HG02938 (cell line): Measurements from ENCODE around the gene PFDN2.
"Not testable (repeated sequence)": the region's sequence is repeated elsewhere in the genome, so short reads cannot be mapped to it uniquely, and the experiment has no call there.

Experiments used
- ATAC-seq: cut with Tn5 transposase; IDR thresholded peaks from one replicate; pipeline ENCODE4 v1.9.1; 2021; ENCODE audit warnings: mild to moderate bottlenecking, moderate library complexity; ENCODE audit not compliant: unreplicated experiment

Gene PFDN2

GRCh38 chr1:161139766-161140165, 21.9 kb upstream of the PFDN2 start:
- no peak for ATAC-seq

GRCh38 chr1:161138431-161138830, 20.6 kb upstream of the PFDN2 start:
- ATAC-seq: no peak

GRCh38 chr1:161137881-161138280, 20.0 kb upstream of the PFDN2 start:
- ATAC-seq: no peak

- ATAC-seq: no peak
These were observed 15.4 kb upstream of the PFDN2 start for GRCh38 chr1:161133220-161133740.

DNA sequence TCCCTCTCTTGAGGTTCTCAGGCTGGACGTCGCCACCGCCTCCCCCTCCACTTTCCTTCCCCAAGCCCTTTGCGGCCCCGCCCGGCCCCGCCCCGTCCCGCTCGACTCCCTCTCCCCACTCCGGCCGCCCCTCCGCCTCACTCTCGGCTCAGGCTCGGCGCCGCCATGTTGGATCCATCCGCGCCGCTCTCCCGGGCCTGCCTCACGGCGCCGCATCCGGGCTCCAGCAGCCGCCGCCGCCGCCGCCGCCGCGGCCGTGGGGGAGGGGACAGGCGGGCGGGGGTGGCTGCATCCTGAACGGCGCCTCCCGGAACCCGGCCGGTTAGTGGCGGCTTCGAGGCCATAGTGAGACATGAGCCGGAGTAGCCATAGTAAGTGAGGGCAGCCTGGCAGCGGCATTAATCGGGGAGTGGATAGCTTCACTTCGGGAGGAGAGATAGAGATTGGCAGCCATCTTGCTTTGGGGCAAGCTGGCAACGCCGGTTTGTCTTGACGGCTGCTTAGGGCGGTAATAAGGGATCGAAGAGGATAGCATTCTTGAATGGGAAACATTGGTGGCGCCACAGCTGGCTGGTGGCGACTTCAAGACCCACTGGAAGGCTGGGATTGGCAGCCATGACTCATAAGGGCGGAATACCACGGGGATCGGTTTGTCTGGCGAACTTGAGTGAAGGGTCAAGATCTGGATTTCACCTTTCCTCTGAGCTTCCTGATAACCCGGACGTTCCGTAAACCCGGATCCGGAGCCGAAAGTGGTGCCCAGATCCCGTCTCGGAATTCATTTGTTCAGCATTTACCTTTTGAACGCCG, 14.8 kb upstream of the PFDN2 start, which contains the start of gene DEDD:
TSS of gene DEDD (minus strand) at position 258 of the 810 bp plus-strand sequence. CDS start 8,205 bp downstream, outside the sequence.
- ATAC-seq: peak; percentile 97

- no peak for ATAC-seq
These were observed 13.9 kb upstream of the PFDN2 start for GRCh38 chr1:161131523-161132409.

DNA sequence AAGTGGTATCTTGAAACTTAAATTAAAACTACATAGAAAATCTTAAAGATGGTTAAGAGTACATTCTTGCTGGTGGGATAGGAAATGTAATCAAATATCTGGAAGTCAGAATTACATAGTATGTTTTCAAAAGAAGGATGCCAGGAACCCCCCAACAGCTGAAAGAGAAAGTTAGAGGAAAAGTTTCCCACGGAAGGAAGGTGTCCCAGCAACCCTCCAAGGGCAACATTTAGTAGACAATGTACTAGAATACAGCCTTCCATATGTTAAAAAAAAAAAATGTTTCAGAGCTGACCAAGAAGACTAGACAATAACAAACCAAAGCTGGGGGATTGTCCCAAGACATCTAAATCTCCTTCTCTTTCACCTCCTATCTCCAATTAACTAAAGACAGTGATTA, 12.4 kb upstream of the PFDN2 start:
- no peak for ATAC-seq

DNA sequence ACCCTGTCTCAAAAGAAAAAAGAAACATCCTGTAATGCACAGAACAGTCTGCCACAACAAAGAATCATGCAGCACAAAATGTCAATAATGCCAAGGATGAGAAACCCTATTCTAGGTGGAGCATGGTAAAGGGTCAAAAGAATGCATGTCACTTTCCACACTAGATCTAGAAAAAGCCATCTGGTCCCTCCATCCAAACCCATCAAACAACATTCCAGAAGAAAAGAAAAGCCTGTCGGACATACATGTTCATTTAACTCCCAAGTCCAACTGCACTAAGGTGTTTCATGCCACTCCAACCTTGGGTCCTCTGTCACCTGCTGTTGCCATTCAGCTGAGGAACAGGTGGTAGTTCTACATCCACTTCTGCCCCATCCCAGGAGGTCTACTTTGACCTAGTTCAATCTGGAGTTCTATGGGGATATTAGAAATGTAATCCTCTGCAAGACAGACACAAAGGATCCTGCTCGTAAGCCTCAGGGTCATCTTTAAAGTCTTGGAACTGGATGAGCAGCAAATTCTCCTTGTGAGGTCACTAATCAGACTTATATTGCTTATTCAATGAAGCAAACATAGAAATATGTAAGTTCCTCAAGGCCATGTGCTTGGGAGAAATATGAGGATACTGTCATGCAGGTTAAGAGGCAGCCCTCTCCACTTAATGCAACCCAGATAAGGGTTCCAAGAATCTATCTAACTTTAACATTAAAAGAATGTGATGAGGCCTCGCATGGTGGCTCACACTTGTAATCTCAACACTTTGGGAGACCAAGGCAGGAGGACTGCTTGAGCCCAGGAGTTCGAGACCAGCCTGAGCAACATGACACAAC, 11.0 kb upstream of the PFDN2 start:
- ATAC-seq: no peak

DNA sequence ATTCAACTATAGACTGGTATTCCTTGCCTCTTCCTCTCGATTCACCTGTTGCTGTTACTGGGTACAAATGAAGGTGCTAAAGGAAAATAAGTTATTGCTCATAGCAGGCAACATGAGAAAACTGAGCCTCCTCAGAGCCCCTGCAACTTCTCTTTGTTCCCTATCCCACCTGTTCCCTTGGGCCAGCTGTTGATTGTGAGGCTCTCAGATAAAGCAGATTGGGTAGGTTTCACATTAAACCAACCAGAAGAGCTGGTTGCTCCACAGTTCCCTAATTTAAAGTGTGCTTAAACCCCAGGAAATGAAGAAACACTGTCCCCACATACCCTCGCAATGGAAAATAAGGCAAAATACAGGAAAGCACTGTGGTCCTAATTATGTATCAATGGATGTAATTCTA, 9.8 kb upstream of the PFDN2 start:
- ATAC-seq: no peak

DNA sequence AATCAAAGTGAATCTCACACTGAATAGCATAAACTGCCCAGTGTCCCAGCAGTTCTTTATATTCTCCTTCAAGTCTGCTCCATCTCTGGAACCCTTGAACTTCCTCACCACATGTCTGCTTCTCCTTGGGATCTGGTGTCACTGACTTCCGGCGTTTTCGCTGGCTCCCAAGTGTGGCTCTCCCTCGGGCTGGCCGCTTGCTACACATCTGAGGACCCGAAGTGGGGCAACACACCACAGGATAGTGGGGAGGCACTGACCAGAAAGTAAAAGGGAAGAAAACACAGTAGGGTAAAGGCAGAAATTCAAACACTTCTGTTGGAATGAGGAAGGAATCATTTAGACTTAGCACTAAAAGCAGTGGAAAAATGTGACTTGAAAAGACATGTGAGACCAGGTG, 5.1 kb upstream of the PFDN2 start:
- no peak for ATAC-seq

DNA sequence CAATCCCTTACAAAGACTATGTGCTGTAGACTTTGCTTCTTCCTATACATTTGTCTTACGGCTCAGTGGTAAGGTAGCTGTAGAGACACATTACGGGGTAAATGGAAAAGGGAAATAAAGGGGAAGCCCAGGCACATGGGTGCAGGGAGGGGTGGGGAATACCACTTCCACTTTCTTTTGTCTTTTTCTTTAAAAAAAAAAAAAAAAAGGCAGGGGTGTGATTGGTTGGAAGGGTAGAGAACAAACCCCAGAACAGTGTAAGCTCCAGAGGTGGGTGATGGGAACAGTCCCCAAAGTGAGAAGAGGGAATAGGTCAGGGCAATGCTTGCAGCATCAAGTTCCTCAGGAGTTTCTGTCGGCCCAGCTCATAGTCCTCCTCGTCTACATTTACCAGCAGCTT, 4.0 kb upstream of the PFDN2 start:
- ATAC-seq: no peak

DNA sequence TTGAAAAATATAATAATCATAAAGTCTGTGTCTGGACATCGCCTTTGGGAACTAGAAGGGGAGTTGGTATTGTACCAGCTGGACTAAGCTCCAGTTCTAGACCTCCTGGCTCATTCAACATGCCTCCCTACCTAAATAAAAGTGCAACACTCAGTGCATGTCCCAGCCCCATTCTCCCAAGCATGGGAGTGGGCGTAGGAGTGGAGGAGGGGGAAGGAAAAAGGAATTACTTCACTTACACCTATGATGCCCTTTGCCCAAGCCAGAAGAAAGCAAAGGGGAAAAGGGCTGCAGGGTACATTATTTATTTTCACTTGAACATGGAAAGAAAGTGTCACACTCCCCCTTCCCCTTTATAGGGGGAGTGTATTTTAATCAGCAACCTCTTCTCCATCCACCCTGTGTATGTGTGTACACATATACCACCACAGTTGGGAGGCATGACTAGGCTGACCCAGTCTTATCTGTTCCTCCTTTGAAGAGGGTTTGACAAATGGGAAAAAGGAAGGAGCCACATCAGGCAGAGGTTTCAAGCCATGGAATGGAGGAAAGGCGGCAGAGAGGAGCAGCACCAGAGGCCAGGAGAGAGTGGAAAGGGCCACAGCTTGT, 3.3 kb upstream of the PFDN2 start:
- ATAC-seq: no peak

DNA sequence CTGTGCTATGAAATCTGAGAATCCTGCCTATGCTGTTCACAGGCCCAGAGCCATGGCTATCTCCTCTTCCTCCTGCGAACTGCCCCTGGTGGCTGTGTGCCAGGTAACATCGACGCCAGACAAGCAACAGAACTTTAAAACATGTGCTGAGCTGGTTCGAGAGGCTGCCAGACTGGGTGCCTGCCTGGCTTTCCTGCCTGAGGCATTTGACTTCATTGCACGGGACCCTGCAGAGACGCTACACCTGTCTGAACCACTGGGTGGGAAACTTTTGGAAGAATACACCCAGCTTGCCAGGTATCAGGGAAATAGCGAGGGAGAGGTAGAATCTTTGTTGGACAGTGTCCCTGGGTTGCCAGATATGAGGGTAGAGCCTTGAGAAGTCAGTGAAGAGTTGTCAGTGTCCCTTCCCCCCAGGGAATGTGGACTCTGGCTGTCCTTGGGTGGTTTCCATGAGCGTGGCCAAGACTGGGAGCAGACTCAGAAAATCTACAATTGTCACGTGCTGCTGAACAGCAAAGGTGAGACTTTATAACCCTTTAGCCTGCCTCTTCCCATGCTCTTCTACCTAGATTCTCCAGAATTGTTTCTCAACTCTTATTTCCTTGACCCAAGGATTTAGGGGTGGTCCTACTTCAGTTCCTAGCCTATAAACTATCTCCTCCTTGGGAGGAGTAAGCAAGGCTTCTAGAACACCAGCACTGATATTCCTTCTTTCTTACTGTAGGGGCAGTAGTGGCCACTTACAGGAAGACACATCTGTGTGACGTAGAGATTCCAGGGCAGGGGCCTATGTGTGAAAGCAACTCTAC, 1.5 kb upstream of the PFDN2 start:
- peak; percentile 65 for ATAC-seq

DNA sequence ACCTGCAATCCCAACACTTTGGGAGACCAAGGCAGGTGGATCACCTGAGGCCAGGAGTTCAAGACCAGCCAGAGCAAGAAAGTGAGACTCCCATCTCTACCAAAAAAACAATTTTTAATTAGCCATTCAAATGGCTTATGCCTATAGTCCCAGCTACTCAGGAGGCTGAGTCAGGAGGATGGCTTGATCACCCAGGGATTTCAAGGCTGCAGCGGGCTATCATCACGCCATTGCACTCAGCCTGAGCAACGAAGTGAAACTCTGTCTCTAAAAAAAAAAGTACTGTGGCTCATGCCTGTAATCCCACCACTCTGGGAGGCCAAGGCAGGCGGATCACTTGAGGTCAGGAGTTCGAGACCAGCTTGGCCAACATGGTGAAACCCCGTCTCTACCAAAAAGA, 1.9 kb downstream of the PFDN2 start:
- not testable (repeated sequence) for ATAC-seq

DNA sequence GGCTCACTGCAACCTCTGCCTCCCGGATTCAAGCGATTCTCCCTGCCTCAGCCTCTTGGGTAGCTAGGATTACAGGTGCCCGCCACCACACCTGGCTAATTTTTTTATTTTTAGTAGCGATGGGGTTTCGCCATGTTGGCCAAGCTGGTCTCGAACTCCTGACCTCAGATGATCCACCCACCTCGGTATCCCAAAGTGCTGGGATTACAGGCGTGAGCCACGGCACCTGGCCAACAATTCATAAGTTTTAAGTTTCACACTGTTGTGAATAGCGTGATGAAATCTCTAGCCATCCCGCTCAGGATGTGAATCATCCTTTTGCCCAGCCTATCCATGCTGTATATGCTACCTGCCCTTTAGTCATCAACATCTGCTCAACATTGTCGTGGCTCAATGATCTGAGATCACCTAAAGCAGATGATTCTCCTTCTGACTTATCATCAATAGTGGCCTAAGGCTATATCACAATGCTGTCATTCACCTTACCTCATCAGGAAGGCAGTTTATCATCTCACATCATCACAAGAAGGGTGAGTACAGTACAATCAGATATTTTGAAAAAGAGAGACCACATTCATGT, 2.6 kb downstream of the PFDN2 start:
- no peak for ATAC-seq

DNA sequence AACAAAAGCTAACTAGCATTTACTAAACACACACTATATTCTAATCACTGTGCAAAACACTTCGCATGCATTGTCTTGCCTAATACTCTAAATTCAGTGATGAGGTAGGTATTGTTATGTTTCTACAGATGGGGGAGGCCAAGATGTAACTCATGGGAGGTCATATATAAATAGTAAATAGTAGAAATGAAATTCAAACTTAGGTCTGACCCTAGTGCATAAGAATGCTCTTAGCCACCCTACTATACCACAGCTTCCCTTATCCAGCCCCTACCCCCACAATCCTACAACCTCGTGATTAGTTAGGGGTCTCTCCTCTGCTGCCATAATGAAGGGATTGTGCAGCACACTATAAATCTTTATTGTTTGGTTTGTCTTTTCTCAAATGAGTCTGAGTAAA, 3.3 kb downstream of the PFDN2 start:
- no peak for ATAC-seq

DNA sequence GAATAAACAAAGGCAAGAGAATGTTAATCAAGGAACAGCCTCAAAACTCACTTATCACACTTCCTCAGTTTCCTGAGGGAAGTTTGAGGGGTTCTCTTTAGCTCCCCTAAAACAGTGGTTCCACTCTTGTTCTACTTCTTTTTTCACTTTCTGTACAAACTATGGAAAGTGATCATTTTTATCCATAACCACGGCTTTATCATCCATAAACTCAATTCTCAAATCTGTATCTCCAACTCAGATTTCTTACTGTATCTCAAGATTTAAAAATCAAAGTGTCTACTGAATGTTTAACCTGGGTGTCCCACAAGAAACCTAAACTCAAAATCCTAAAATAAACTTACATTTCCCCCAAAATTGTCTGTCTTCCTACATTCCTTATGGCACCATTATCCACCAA, 3.9 kb downstream of the PFDN2 start:
- no peak for ATAC-seq

DNA sequence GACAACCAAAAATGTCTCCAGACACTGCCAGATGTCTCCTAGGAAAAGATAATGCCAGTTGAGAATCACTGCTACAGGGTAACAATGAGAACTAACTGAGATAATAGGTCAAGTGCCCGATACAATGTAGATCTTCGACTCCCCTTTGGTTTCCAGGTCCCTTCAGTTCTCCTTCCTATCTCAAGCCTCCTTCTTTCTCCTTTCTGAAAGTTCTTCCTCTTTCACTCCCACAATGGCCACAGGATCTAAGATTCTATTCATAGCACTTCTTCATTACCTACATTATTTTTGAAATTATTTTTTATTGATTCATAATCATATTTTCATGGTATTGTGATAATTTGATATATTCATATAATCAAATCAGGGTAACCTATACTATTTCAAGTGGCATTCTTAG, 6.3 kb downstream of the PFDN2 start:
- no peak for ATAC-seq

DNA sequence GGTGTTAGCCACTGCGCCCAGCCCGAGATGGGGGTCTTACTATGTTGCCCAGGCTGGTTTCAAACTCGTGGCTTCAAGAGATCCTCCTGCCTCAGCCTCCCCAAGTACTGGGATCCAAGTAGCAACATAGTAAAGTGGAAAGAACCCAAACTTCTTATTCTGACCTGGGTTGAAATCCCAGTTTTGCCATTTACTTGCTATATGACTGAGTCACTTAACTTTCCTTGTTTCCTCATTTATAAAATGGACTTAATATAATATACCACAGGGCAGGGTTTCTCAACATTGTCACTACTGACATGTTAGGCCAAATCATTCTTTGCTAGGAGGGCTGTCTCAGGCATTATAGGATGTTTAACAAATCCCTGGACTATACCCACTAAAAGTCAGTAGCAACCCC, 6.7 kb downstream of the PFDN2 start:
- no peak for ATAC-seq
